ENCODE data around the gene CTNNBIP1.
"Not testable (repeated sequence)": the region's sequence is repeated elsewhere in the genome, so short reads cannot be mapped to it uniquely, and the experiment has no call there.

Gene CTNNBIP1

GRCh38 chr1:9910076-9910422 is at the start of gene CTNNBIP1:
TSS of gene CTNNBIP1 (minus strand) at chr1:9910269. CDS start at chr1:9872064, 38,205 bp downstream.
- DNase-seq (ENCODE audit: low spot score) = no peak

- no peak for DNase-seq (ENCODE audit: low spot score)
These were observed 47.7 kb upstream of the CTNNBIP1 start for GRCh38 chr1:9957726-9958125.

- no peak for DNase-seq (ENCODE audit: low spot score)
These were observed 36.2 kb upstream of the CTNNBIP1 start for GRCh38 chr1:9946315-9946714.

- DNase-seq (ENCODE audit: low spot score) = peak; percentile 93
These were observed 33.1 kb upstream of the CTNNBIP1 start, which contains the start of the genes LZIC and NMNAT1 for GRCh38 chr1:9942939-9943788. TSS of gene LZIC (minus strand) at chr1:9943391. CDS start at chr1:9936619, 6,772 bp downstream. TSS of gene NMNAT1 (plus strand) at chr1:9943475. CDS start at chr1:9972074, 28,599 bp downstream.

GRCh38 chr1:9942399-9942938 is 32.4 kb upstream of the CTNNBIP1 start:
- DNase-seq (ENCODE audit: low spot score) = no peak

- DNase-seq (ENCODE audit: low spot score) = peak; percentile 87
These were observed 19.6 kb upstream of the CTNNBIP1 start for GRCh38 chr1:9929431-9930385.

- DNase-seq (ENCODE audit: low spot score) = no peak
These were observed 17.2 kb upstream of the CTNNBIP1 start for GRCh38 chr1:9927259-9927658.

- no peak for DNase-seq (ENCODE audit: low spot score)
These were observed 12.3 kb upstream of the CTNNBIP1 start for GRCh38 chr1:9922342-9922741.

- no peak for DNase-seq (ENCODE audit: low spot score)
These were observed 10.5 kb upstream of the CTNNBIP1 start for GRCh38 chr1:9920606-9921005.

GRCh38 chr1:9917901-9918300 is 7.8 kb upstream of the CTNNBIP1 start:
- no peak for DNase-seq (ENCODE audit: low spot score)

GRCh38 chr1:9917495-9917894 is 7.4 kb upstream of the CTNNBIP1 start:
- not testable (repeated sequence) for DNase-seq (ENCODE audit: low spot score)

- no peak for DNase-seq (ENCODE audit: low spot score)
These were observed 6.4 kb upstream of the CTNNBIP1 start for GRCh38 chr1:9916452-9916851.

- no peak for DNase-seq (ENCODE audit: low spot score)
These were observed 4.5 kb upstream of the CTNNBIP1 start for GRCh38 chr1:9914610-9914937.

- no peak for DNase-seq (ENCODE audit: low spot score)
These were observed 2.3 kb upstream of the CTNNBIP1 start for GRCh38 chr1:9912264-9912936.

GRCh38 chr1:9910423-9911178 is 532 bp upstream of the CTNNBIP1 start:
- peak; percentile 99 for DNase-seq (ENCODE audit: low spot score)

GRCh38 chr1:9909234-9910046 is 629 bp downstream of the CTNNBIP1 start:
- DNase-seq (ENCODE audit: low spot score) = no peak

GRCh38 chr1:9908871-9909233 is 1.2 kb downstream of the CTNNBIP1 start:
- no peak for DNase-seq (ENCODE audit: low spot score)

GRCh38 chr1:9907441-9907840 is 2.6 kb downstream of the CTNNBIP1 start:
- no peak for DNase-seq (ENCODE audit: low spot score)

GRCh38 chr1:9906466-9906865 is 3.6 kb downstream of the CTNNBIP1 start:
- DNase-seq (ENCODE audit: low spot score) = no peak

- DNase-seq (ENCODE audit: low spot score) = no peak
These were observed 5.1 kb downstream of the CTNNBIP1 start for GRCh38 chr1:9905010-9905409.
